Measurements from ENCODE around the gene TTC27. TPM values are rescaled to one million over a fixed set of nuclear protein-coding genes. Genes with fewer than 3 reads are reported as not detected.

TTC27 gene
- total RNA-seq, 2 experiments from 2014 or later = 38.9 to 40.7 TPM

DNA sequence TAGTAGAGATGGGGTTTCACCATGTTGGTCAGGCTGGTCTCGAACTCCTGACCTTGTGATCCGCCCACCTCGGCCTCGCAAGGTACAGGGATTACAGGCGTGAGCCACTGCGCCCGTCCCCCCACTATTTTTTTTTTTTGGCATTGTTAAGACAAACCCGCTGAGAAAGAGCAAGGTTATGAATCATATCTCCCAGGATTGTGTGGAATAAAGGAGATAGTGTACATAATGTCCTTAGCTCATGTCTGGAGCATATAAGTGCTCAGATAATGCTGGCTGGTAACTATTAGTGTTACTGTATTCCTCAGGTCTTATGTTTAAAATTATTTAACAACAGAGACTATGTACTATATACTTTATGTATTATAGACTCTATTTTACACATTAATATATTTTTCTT lies 36.0 kb downstream of the TTC27 start:
- CTCF ChIA-PET = no interaction called here
- POLR2A ChIA-PET = no interaction called here

DNA sequence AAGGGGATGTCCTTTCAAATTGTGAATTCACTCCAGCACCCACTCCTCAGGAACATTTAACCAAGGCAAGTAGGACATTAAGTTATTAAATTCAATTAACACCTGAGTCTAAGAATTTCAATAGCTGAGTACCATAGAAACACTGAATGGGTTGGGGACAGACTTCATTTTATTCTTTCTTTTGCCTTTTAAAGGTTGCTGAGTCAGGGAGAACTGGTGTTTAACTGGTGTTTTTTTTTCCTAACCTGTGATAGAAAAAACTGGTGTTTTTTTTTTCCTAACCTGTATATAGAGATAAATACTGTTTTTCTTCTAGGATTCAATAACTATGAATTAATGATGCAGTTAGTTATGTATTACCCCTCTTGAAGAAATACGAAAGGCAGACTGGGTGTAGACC lies 38.9 kb downstream of the TTC27 start:
- CTCF ChIA-PET = interaction anchor here (1.0 kb wide), 1 partner anchor 9 kb away, joined by 3 read pairs; no protein-coding TSS in a partner anchor
- POLR2A ChIA-PET = no interaction called here

GRCh38 chr2:32668254-32668653 lies 40.4 kb downstream of the TTC27 start:
- POLR2A ChIA-PET = no interaction called here
- CTCF ChIA-PET = no interaction called here

DNA sequence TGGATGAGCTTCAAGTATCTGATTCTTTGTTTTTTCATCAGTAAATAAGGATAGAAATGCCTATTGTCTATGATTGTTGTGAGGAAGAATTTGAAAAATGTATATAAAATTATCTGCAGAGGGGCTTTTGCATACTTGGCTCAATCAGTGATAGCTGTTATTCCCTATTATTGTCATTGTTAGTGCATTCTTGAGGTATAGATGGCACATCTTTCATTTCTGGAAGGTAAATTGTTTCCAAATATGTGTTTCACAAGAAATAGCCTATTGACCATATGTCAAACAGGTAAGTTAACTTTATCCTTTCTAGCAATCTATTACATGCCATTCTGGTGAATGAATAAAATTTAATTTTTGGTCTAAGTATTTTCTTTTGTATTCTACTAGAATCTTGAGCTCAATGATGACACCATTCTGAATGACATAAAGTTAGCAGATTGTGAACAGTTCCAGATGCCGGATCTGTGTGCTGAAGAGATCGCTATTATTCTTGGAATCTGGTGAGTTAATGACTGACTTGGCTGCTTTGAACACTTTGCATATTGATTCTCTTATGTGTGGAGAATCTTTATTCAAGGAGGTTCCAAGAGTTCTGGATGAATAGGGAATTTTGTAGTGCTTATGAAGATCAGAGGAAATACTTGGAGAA lies 44.2 kb downstream of the TTC27 start:
- ChIA-PET CTCF (interaction anchor here (0.5 kb wide), 1 partner anchor 543 kb away, joined by 3 read pairs; no protein-coding TSS in a partner anchor), POLR2A (no interaction called here)

- POLR2A ChIA-PET = no interaction called here
- CTCF ChIA-PET = interaction anchor here (0.6 kb wide), 1 partner anchor 32 kb away, joined by 3 read pairs; no protein-coding TSS in a partner anchor
These were observed 51.0 kb downstream of the TTC27 start for GRCh38 chr2:32678825-32679224.

DNA sequence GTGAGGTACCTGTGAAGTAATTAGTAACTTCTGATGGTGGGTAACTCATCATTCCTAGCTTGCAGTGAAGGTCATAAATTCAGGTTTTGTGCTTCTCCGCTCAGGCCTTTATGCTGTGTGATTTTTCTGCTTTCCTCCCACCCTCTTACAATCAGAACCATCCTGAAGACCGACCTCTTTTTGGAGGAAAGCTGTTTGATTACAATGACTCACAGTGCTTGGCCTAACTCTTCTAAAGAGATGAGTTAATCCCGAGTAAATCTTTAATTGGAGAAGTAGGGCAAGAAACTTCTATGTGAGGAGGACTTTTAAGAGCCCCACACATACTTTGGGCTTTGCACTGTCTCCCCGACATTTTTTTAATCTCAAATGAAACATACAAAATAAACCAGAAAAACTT lies 53.1 kb downstream of the TTC27 start:
- ChIA-PET POLR2A (no interaction called here), CTCF (no interaction called here)

DNA sequence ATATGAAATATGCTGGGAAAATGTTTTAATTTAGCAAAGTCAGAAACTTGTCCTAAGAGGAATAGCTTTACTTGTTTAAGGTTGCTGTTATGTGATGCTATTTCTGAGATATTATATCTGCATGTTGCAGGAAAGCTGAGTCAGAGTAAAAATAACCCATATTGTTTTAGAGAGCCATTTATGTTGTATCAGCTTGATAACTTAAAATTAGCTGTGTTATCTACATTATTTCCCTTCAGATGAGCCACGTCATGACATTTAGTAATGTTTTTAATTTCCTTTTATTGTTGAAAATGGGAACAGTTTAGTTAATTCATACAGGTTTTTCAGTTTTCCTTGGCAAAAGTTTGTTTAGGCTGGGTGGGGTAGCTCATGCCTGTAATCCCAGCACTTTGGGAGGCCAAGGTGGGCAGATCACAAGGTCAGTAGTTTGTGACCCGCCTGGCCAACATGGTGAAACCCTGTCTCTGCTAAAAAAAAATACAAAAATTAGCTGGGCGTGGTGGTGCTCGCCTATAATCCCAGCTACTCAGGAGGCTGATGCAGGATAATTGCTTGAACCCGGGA lies 55.8 kb downstream of the TTC27 start:
- ChIA-PET POLR2A (no interaction called here), CTCF (no interaction called here)

DNA sequence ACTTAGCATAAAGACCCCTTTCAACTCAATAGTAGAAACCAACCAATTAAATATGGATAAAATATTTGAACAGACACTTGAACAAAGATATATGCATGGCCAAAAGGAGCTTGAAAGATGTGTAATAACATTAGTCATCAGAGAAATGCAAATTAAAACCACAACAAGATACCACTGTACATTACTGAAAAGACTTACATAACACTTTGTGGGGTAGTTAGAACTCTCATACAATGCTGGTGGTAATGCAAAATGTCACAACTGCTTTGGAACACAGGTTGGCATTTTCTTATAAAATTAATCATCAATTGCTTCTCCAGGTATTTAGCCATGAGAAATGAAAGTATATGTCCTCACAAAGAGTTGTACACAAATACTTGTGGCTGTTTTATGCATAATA lies 60.7 kb downstream of the TTC27 start:
- POLR2A ChIA-PET = no interaction called here
- CTCF ChIA-PET = no interaction called here

DNA sequence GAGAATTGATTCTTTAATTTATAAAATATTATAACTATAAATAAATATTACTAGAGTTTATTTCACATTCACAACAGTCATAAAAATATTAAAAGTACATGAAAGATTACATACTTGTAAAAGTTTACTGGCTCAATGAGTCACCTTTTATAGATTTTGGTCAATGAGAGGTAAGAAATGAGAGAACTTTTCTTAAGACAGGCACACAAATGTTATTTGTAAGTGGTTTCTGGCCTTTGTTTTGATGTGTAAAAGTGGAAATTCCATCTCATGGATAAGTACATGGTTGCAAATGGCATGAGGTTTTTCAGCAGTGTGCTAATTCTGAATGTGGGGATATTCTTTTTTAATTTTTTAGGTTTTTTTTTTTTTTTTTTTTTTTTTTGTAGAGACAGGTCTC lies 63.8 kb downstream of the TTC27 start:
- CTCF ChIA-PET = no interaction called here

GRCh38 chr2:32696439-32696838 lies 68.6 kb downstream of the TTC27 start:
- CTCF ChIA-PET = no interaction called here

More for the DNA sequence above, 63.8 kb downstream of the TTC27 start:
- POLR2A ChIA-PET = no interaction called here

DNA sequence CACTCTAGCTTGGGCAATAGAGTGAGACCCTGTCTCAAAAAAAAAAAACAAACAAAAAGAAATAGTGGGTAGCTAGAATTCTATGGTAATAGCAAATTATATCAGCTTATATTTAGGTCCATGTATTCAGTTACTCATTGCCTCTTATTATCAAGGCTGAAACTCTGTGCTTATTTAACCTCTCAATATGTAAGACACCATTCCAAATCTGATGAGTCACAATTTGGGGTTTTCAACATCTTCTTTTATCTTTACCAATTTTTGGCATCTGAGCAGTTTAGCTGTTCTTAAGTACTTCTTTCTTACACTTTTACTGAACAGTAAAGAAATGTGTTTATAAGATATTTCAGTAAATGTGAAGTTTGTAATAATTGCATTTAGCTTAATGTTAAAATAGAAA lies 69.3 kb downstream of the TTC27 start:
- ChIA-PET POLR2A (no interaction called here), CTCF (interaction anchor here (0.7 kb wide), 1 partner anchor 15 kb away, joined by 3 read pairs; no protein-coding TSS in a partner anchor)

More at GRCh38 chr2:32696439-32696838, 68.6 kb downstream of the TTC27 start:
- POLR2A ChIA-PET = no interaction called here

GRCh38 chr2:32699151-32699550 lies 71.3 kb downstream of the TTC27 start:
- POLR2A ChIA-PET = no interaction called here
- CTCF ChIA-PET = no interaction called here

DNA sequence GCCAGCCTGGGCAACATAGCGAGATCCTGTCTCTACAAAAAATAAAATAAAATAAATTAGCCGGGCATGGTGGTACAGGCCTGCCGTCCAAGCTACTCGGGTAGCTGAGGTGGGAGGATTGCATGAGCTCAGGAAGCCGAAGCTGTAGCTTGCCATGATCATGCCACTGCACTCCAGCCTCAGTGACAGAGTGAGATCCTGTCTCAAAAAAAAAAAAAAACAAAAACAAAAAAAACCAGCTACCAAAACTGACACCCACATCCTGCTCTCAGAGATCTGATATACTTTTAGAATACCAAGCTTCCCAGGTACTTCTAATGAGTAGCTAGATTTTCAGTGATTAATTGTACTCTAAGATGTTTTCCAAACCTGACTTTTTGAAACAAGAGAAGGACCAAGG lies 74.0 kb downstream of the TTC27 start:
- POLR2A ChIA-PET = no interaction called here
- CTCF ChIA-PET = no interaction called here

DNA sequence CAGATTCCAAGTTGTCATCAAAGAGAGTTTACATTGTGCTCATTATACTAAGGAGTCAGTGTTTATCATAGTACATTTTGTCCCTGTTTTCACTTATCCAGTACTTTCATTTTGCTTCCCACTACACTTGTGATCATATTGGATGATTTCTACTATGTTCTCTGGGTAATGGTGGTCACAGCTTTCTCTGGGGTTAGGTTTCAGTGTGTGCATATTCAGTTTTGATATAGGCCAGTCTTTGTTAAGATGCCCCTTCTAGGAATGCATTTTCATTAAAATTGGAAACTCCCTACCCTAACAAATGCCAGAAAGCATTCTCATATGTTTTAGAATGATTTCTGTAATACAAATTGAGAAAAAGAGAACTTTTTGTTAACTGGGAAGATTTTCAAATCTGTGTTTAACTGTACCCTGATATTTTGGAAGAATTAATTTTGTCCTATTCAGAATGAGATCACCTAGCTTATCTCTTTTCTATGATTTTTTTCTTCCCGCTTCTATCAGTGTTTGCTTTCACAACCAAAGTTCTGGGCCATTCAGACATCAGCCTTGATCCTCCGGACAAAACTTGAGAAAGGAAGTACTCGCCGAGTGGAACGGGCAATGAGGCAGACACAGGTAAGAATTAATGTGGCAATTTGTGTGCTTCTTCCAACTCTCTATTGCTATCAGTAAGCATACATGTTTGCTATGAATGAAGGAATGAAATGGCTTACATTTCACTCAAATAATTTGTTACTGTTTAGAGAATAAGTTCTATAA lies 74.6 kb downstream of the TTC27 start:
- ChIA-PET POLR2A (no interaction called here), CTCF (no interaction called here)

DNA sequence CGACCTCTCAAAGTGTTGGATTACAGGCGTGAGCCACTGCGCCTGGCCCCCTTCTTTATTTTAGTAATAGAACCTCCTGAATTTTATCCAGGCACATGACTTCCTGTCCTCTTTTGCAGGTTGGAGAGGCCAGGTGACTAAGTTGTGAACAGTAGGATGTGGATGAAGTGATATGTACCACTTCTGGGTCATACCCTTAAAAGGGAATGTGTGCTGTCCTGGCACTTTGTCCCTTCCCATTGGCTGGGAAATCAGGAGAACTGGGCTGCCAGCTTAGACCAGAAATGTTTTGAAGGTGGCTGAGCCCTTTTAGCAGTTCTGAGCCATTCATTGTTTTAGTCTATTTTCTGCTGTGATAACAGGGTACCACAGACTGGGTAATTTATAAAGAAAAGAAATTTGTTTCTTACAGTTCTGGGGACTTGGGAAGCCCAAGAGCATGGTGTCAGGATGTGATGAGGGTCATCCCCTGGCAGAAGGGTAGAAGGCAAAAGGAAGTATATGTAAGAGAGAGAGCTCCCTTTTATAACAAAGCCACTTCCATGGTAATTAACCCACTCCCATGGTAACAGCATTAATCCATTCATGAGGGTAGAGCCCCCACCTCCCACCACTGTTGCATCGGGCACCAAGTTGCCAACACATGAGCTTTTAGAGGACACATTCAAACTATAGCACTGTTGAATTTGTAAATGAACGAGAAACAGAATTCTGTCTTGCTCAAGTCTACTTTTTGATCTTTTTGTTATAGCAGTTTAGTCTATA lies 79.1 kb downstream of the TTC27 start:
- ChIA-PET CTCF (no interaction called here), POLR2A (no interaction called here)

DNA sequence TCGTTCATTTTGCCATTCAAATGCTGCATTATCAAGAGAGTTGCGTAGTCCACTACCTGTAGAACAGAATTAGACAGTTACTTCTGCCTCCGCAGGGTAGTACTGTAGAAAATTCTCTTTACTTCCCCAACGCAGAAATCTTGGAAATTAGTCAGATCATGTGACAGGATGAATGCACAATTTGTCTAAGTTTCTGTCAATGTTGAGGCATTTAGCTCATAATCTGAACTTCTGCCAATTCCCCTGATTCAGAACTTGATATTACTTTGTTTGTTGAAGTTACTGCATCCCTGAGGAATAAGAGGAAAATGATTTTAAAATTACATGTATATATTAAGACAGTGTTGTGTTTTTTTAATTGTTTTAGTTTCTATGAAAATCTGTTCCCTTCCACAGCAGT lies 83.4 kb downstream of the TTC27 start:
- ChIA-PET CTCF (interaction anchor here (0.7 kb wide), 1 partner anchor 32 kb away, joined by 3 read pairs; no protein-coding TSS in a partner anchor), POLR2A (no interaction called here)

DNA sequence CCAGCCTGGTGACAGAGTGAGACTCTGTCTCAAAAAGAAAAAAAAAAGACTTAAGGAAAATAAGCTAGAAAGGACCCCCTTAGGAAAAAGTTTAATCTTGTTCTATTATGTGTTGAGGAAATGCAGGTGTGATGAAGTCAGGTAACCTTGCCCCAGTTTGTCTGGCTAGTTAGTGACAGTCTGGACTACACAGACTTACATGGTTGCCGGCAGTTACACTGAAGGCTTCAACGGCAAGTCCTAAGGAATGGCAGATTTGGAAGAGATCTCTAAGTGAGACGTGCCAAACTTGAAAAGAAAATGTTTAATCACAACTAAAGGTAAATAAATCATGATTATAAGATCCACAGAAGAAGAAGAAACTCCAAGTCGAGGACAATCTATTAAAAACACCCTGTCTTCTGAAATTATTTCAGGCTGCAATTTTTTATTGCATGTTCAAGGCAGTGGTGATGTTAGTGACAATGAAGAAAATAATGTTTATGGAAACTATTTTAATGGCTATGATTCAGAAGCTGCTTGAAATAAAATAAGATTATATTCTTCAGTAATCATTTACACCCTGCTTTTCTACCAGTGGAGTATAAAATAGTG lies 84.2 kb downstream of the TTC27 start:
- ChIA-PET POLR2A (no interaction called here), CTCF (no interaction called here)

DNA sequence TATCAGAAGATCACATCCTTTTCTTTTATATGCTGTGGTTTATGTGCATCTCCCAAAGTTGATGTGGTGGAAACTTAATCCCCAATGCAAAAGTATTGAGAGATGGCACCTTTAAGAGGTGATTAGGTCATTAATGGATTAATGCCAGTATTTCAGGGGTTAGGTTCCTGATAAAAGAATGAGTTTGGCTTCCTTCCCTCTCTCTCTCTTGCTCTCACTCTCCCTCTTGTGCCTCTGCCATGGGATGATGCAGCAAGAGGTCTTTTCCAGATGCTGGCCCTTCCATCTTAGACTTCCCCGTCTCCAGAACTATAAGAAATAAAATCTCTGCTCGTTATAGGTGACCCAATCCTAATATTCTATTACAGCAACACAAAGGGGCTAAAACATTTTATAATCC lies 85.0 kb downstream of the TTC27 start:
- CTCF ChIA-PET = no interaction called here
- POLR2A ChIA-PET = no interaction called here

GRCh38 chr2:32714521-32714920 lies 86.7 kb downstream of the TTC27 start:
- ChIA-PET CTCF (no interaction called here), POLR2A (no interaction called here)

GRCh38 chr2:32715391-32715841 lies 87.6 kb downstream of the TTC27 start:
- POLR2A ChIA-PET = no interaction called here
- CTCF ChIA-PET = no interaction called here

Measured in activated CD8-positive, alpha-beta memory T cell treated with anti-CD3 and anti-CD28 coated beads for 36 hours (primary cell).